GM19099 (cell line): ENCODE measurements around the gene DDX20.
A peak's percentile ranks its signal among the peaks of the same experiment; 100 is the strongest.

ENCODE experiments used
- POLR2A ChIP-seq: IDR thresholded peaks from 3 replicates; pipeline ENCODE4 v1.6.1; 2011; ENCODE audit warnings: low read depth; ENCODE audit not compliant: insufficient read length; ENCODE audit errors: extremely low read depth

Gene DDX20

DNA sequence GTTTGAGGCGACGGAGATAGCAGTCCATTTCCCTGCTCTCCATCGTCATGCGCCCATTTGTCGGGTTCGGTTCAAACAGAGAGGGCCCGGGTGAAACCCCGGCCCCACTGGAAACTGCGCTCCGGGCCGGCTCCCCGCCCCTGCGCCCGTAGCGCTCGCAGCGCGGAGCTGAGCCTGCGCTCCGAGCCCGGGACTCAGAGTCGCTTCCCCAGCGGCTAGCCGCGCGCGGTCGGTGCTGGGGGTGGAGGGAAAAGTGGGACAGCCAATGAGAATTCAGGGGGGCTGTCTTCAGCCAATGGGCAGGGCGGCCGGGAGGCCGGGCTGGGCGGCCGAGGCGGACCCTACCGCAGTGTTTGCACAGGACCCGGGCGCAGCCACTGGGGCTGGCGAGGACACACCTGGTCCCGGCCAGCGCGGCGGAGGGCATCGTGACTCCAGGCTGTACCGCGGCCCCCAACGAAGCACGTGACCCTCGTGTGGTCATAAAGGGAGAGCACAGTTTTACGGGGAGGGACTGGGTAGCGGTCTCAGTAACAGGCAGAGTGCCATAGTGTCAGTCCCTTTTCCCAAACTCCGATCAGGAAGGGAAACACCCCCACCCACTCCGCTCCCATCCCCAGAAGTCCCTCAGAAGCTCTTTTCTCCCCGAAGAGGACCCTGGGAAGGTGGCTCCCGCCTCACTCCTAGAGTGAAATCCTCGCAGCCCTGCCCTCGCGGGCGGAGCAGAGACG, 16.3 kb upstream of the DDX20 start, which contains the start of gene INKA2:
Gene INKA2 (minus strand): TSS at position 202 of the 731 bp plus-strand sequence. CDS start 153 bp downstream, at position 49.
- peak; percentile 67 for TF ChIP-seq POLR2A

DNA sequence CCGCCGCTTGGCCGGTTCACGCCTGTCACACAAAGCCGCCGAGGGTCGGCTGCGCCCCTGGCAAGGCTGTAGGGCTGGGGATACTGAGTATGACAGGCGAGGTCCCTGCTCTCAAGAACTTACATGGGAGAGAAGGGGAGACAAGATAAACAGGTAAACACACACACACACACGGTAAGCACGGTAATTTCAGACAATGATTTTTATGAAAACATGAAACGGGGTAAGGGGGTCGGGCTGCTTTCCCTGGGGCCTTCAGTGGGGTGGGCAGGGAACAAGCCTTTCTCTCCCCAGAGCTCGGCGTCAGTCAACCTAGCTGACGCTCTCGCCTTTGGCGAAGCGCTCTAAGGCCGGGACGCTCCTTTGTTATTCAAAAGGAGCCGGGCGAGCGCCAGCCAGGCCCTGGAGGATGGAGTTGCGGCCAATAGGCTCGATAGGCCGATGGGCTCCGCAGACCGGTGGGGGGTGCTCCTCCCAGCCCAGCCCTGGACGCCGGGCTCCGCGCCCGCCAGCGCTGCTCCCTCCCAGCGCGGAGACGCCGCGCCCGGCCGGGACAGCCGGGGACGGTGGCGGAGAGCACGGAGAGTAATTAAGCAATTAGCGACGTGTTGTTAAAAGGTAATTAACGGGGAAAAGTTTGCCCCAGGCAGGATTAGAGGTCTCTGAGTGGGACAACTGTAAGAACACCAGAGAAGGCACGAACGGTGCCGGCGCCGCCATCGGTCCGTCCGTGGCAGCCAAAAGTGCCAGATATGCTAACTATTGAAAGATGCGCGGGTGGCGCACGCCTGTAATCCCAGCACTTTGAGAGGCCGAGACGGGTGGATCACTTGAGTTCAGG, 15.6 kb upstream of the DDX20 start:
- no peak for TF ChIP-seq POLR2A

DNA sequence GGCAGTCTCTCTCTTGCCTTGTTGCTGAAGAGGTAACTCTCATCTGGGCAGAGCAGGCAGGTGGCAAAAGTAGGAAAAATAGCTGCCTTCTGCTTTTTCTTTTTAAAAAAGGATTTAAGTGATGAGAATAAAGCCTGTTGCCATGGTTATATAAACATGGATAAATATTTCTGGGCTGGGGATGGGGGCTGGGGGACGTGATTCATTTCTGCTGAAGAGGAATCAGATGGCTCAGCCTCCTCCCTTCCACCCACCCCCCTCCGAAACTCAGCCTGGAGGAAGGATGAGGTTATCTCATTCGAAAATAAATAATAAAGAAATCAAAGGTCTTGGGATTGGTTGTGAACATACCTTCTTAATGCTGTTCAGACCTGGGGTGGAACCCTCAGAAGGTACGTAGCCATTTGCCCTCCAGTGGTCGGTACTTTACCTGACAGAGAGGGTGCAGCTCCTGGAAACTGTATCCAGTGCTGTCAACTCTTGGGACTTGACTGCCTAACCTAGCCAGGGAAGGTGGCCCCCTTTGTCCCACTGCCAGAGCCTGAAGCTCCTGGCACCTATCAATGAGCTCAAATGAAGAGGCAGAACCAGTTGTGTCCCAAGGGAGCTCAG, 12.7 kb upstream of the DDX20 start:
- TF ChIP-seq POLR2A = no peak

DNA sequence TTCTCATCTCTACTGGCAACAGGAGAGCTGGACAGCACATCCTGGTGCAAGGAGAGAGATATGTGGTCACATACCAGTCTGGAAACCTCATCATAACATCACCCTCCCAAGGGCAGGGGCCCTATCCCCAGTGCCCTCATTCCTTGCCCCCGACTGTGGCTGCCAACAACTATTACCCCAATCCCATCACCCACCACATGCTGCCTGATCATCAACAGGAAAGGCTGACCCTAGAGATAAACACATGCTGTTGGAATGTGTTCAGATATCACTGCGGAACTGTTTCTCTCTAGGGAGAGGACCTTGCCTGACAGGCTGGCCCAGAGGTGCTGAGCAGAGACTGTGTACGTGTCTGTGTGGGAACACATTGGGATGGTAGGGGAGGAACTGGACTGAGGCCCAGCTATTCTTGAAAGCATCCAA, 12.0 kb upstream of the DDX20 start:
- no peak for TF ChIP-seq POLR2A

DNA sequence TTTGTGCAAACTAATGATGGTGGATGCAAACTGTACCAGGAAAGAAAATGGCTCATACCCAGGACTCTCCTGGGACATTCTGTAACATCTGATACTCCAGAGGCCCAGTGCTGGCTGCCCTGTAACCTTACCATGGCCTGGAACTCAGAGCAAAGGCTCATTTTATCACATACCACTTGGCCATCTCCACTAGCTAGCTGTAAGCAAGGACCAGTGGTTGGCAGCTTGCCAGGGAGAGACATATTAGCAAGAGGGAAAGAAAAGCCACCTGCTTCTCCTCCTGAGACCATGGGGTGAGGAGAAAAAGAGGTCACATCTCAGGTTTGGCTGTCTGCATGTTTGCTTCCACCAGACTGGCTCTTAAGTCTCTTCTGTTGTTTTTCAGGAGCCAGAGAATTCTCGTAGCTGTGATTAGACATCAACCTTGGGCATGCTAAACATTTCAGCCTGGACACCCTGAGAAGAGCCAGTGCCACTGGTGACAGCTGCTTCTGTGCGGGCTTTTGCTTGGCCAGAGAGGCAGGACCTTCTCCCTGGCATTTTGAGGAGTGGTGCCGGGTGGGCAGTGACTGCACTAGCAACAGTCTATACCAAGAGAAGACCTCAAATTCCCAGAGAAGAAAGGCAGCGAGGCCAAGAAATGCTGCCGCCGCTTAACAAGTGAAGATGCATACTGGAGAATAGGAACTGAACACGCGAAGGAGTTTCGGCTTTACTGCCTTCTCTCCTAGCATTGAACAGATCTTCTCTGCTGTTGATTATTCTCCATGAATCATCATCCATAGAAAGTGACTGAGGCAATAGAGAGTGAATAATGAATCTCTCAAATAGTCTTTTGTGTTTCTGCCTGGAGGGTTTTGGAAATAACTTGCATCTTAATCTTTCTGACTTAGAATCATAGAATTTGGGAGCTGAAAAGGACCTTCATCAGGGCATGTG, 9.8 kb upstream of the DDX20 start:
- no peak for TF ChIP-seq POLR2A

DNA sequence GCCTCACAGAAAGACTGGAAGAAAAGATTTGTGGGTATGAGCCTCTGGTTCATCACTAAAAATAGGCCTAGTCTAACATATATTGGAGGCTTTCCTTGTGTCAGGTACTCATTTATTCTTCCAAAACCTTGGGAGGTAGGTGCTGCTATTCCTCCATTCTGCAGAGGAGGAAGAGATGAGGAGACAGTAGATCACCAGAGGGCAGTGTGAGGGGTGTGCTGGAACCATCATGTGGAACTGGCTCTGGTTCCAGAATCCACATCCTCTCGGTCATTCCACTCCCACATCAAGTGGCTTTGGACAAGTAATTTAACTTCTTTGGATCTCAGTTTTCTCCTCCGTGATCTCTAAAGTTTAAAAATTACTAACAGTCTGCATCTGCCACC, 9.1 kb upstream of the DDX20 start:
- no peak for TF ChIP-seq POLR2A

DNA sequence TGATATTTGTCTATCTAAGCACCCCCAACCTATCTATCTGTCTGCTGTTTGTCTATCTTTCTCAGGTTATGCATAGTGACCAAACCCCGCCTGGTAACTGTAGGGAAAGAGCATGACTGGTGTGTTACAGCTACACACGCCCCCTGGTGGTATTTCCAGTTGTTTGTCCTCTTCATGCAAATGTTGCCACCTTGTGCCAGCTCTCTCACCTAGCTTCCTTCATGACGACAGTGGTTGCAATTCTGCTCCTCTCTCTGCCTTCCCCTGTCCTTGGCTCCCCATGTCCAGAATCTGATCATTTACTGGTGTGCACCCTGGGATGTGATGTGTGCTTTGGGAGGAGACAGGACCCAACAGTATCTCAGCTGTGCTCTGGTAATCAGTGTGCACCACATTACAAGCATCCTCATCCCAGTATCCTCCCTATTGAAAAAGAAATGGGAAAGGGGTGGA, 8.4 kb upstream of the DDX20 start:
- TF ChIP-seq POLR2A = no peak

DNA sequence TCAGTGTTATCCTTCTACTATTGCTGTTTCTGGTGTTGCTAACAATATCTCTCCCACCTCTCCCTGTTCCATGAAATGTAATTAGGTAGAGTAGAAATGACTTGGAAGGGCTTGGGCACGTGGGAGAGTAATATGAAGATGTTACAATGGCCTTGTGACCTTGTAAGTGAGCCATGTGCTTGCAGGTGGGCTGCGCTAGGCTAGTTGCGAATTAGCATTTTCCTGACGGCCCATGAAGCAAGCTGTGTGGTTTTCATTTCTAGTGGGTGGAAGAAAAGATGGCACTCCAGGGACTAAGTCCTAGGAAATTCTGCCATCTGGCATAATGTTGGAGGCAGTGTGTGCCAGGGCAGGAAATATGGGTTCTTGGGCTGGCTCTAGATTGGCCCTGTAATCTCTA, 7.8 kb upstream of the DDX20 start:
- no peak for TF ChIP-seq POLR2A

DNA sequence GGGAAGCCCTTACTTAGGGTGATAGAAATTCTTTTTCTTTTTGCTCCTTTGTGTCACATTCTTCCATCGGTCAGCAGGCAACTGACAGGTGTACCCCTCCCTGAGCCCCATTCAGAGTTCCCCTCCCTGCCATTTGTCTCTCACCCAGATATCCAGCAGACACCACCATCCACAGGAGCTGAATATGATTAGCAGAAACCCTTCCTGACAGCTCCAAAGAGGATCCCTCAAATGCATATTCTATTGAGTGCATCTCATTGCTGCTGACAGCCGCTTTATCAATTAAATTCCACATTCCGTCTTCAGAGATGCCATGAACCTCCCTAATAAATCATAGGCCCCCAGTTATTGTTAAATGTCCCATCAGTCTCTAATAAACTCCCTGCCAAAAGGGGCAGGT, 6.1 kb upstream of the DDX20 start:
- no peak for TF ChIP-seq POLR2A

DNA sequence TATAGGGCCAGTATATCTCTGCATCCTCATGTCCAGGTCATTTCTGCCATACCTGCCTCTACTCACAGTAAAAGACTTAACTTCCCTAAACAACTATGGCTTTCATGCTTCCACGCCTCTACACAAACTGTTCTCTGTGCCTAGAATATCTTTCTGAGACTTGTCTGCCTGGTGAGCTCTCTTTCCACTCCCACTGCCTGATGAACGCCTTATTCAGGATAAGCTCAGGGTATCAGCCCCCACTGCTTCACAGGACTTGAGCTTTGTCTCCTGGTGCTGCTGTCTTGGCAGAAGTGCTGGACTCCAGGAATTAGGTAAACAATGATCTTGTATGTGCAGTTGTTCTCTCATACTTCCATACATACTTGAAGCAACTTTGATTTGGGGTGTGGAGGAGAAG, 4.8 kb upstream of the DDX20 start:
- TF ChIP-seq POLR2A = no peak

DNA sequence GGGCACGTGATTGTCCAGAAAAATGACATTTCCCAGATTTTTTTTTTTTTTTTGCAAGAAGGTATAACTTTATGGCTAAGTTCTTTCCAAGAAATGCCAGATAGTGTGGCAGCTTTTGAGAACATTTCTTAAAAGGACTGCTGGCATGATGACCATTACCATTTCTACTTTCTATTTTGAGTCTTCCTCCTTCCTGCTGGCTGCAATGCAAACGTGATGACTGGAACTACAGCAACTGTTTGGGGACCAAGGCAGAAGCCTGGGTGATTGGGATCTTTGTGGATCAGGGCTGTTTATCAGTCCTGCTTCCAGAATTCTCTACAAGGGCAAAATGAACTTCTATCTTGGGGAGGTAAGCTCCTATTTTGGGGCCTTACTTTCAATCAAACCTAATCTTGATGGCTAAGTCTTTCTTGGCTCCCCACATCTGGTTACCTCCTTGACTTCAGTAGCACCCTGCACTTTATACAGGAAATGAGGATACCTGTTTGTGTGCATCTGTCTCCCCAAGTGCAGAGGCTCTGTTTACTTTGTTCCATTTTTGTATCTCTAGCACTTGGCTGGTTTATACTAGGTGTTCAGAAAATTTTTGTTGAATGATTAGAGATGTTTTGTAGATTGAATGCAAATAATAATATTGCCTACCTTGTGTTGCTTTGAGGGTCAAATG, 3.7 kb upstream of the DDX20 start:
- no peak for TF ChIP-seq POLR2A

DNA sequence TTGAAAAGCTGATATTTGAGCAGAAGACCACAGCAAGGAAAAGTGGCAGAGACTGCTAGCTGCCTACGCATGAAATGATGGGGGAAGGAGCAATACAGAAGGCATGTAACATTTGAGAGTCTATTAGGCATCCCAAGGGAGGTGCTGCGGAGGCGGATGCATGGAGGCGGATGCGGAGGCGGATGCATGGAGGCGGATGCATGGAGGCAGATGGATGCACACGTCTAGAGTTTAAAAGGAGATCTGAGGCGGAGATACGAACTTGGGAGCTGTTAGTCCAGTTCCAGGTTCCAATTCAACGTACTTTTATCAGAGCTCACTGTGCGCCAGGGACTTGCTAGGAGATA, 744 bp upstream of the DDX20 start:
- TF ChIP-seq POLR2A = no peak

DNA sequence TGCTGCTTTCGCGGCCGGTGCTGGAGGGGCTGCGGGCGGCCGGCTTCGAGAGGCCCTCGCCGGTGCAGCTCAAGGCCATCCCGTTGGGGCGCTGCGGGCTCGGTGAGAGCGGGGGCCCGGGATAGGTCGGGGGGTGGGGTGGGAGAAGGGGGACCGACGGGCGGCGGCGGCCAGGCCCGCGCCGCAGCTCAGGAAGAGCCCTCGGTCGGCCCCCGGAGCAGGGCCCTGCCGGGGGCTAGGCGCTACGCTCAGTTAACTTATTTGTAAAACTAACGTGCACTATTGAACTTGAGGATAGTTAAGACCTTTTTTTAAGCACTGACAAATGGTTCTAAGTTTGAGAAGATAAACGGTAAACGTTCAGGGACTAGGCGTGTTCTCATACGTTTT, 418 bp downstream of the DDX20 start:
- TF ChIP-seq POLR2A = no peak

DNA sequence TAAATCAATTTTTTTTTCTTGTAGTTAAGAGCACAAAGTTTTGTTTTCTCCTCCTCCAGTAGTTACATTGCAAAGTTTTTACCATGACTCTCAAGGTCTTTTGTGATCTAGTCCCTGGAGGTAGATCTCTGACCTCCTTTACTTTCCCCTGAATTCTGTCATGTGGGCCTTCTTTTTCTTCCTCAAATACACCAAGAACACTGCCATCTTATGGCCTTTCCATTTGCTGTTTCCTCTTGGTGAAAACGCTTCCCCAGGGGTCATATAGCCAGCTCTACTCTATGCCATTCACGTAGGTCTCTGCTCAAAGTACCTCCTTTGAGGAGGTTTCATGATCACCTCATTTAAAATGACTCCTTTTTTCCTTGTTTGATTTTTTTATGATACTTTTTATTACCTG, 2.7 kb downstream of the DDX20 start:
- no peak for TF ChIP-seq POLR2A
